Stimulated activated CD4-positive, alpha-beta T cell treated with anti-CD3 and anti-CD28 coated beads, Interleukin-1b, Interleukin-23, amount 100 ng/mL, for 24 hours (primary cell): ENCODE measurements around the gene SLC40A1.

ENCODE experiments used
- DNase-seq, 4 experiments: peaks; one replicate each; pipeline ENCODE4 v3.0.0-alpha.2; 2020; ENCODE audit warnings: low read depth in 4 of 4, low spot score in 1 of 4

Gene SLC40A1

GRCh38 chr2:189569295-189569910 is 11.2 kb downstream of the SLC40A1 start:
- DNase-seq, result no peak

- no peak for DNase-seq
Measured at GRCh38 chr2:189566046-189566445, 14.5 kb downstream of the SLC40A1 start.

DNA sequence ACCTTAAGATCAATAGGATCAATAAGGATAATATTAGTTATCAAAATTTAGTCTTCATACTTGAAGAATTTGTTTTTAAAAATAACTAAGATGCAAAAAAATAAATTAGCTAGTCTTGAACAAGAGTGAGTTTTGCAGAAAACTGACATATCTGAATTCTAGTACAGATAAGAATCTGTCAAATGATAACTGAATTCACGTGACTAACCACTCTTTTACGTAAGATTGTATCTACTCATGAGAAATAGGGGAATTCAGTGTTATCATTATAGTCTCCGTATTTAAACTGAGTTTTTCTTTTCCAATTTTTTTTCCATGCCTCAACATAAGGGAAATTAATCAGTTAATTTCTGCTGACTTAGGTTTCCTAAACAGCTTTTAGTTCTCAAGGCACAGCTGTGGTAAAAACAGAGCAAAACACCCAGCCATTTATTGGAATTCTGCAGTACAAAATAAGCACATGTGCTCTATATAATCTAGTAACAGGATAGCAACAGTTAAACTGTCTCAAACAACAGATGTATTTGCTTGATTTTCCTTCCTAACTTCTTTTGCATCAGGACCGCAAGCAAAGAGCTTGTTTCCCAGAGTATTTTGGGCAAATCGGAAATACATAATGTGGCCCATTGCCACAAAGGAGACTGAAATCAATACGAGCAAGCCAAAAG is 19.1 kb downstream of the SLC40A1 start:
- no peak for DNase-seq

DNA sequence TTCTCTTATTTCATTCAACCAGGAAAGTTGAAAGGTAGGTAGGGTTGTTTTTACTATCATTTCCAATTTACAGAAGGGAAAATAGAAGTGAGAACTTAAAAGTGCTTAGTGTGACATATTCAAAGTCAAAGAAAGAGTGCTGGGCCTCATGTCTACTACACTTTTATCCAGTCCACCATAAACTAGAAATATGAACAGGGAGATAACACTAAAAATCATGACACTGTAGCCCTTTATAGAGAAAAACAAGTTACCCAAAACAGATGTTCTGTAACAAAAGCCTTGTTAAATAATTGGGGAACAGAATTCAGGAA is 20.4 kb downstream of the SLC40A1 start:
- DNase-seq, result no peak

- DNase-seq, result no peak
Measured at GRCh38 chr2:189559579-189560272, 20.9 kb downstream of the SLC40A1 start.

GRCh38 chr2:189558516-189559272 is 21.9 kb downstream of the SLC40A1 start:
- DNase-seq, result no peak

- DNase-seq, result no peak
Measured at GRCh38 chr2:189557373-189557772, 23.2 kb downstream of the SLC40A1 start.

- DNase-seq, result no peak
Measured at GRCh38 chr2:189556526-189556925, 24.1 kb downstream of the SLC40A1 start.

DNA sequence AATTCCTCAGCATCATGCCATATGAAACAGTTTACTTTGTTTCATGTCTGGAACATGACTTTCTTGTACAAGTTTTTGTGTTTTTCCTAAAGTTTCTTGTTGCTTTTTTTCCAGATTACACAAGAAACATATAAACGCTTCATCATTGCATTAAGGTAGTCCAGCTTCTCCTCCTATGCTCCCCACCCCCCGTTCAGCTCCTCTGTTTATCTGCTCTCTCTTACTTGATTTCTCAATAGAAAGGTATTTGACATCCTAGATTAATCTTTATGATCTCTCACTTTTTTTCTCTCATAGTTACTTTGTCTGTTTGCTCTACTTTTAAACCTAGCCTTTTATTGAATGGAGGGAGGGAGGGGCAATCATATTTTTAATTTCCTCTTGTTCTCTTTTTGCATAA is 25.4 kb downstream of the SLC40A1 start:
- no peak for DNase-seq

DNA sequence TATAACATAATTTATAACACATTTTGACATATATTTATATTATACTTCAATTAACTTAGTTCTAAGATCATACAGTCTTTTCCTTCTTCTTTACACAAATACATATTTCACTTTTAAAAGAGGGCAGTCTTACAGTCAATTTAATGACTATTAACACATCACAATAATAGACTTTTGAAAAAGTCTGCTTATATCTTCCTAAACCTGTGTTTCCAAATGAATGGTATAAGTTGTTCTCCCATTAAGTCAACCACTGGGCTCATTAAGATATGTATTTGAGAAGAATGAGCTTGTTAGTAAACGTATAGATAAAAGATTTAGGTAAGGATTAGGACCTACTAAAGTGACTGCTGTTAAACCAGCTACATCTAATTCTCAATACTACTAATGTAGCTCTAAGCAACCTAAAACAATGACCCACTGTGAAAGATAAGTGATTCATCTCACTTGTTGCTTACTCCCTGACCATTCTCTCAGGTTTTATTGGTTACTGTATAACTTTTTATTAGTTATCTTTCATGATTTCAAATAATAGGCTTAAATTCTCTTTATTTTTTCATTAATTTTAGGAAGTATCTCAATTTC is 27.0 kb downstream of the SLC40A1 start:
- DNase-seq, result no peak

DNA sequence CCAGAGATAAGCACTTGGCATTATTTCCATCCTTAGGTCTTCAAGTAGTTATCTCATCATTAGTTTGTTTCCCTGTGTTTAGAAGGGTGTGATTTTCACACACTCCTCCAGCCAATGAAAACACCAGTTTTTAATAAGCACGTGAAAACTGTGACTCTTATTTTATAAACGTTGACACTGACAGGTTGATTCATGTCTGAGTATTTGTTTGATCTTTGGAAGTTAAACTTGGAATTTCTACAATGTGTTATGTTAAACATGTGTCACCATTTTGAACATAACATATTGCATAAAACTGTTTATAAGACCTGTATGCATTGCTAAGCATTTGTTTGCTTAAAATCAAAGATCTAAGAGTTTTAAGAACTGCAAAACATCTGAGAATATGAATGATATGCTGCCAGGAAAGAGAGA is 27.6 kb downstream of the SLC40A1 start:
- DNase-seq, result no peak

DNA sequence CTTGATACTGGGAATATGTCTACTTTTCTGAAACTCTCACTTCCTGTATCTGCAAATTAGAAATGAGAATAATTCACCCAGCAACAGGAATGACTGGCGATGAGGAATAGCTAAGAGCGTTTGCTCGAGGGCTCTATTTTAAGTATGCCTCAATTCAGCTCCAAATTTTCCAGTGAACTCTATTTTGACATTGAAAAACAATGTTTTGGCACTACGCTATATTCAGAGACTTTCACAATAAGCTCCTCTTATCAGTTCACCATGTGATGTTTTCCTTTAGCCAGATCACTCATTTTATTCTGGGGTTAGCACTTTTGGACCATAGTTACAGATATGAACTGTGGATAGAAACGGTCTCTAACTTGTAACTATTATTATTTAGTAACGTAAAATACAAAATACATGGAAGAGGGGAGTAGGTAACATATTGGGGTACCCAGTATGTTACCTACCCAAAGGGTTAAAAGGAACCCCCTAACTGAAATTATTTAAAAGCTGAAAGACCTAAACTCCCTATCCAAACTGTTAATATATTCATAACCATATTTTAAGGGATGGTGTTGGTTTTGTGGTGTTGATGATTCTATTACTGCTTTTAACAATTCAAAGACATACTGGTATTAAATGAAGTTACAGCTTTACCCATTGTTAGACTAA is 28.1 kb downstream of the SLC40A1 start:
- no peak for DNase-seq

DNA sequence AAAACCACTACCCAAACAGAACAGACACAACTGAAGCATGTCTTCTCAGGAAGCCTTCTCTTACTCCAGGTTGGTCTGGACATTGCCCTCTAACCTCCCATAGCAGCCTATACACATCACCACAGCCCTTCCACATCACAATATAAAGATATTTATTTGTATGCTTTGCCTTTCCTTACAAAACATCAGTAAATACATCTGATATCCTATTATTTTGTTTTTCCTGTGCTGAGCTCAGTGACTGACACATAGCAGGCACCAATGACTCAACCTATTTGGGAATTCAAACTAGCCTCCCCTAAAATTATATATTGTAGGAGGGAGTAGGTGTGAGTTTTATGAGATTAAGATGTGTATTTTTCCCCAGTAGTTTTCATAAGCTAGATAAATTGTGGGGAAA is 28.8 kb downstream of the SLC40A1 start:
- no peak for DNase-seq

DNA sequence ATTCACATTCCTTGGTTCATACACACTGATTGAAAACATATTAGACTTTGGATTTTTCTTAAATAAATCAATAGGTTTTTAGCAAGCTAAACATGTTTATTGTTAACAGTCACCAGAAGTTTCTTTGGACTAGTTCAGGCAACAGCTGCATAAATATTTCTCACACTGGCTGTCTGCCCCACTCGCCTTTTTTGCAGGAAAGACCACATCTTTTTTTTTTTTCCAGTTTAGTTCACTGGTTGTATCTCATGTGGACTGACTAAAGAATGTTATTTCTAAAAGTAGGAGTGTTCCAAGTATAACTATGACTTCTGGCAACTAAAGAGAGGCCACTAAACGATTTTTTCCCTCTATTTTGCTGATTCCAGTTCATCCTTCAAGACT is 31.1 kb downstream of the SLC40A1 start:
- no peak for DNase-seq

DNA sequence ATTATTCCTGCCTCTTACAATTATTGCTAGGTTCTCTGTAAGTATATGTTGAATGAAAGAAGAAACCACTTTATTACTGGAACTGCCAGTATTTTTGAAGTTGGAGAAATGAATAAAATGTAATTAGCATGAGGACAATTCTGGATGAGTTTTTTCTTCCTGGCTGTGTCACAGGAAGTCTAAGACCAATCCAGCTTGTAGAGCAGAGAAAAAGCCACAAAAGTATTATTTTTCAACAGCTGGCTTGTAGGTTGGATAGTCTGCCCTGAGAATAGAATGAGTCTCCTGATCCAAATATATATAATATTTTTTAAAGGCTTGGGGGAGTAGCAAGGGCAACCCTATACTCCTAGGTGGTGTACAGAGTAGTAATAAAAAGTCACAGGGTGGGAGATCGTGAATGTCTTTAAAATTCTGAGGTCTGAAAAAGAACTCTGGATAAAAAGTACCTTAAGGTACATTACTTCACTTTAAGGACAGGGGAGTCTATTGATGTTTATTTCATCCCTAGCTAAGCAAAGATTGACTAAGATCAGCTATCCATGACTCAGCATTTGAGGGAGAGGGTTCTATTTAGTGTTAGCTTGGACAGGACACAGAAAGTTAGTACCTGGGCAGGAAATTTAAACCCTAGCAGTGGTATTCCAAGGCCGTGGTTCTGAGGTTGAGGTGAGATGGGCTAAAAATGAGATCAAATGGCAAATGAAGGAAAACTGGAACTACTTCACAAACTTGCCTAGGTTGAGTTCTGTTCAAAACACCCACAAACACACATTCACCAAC is 31.7 kb downstream of the SLC40A1 start:
- no peak for DNase-seq

DNA sequence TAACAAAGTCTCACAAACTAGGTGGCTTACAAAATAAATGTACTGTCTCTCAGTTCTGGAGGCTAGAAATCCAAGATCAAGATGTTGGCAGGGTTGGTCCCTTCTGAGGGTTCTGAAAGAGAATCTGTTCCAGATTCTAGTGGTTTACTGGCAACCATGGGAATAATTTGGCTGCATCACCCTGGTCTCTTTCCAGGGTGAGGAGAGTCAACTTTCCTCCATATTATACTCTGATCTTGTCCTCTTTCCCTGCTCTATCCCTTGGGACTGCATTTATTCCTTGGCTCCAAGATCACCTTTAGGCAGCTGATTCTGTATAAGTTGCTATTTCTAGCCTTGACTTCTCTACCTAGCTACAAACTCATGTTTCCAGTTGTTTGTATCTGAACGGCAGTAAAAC is 35.2 kb downstream of the SLC40A1 start:
- no peak for DNase-seq

GRCh38 chr2:189544318-189545042 is 36.1 kb downstream of the SLC40A1 start:
- no peak for DNase-seq

DNA sequence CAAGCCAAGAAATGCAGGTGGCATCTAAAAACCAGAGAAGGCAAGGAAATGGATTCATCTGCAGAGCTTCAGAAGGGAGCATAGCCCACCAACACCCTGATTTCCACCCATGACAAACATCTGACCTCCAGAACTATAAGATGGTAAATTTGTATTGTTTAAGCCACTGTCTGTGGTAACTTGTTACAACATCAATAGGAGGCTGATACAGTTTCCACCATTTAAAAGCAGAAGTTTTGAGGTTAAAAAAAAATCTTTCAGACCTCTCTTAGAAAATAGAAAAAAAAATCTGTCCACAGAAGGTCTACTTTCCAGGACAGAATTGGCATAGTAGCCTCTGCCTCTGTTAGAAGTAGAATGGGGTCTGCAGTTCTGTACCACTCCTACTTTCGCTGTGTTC is 37.2 kb downstream of the SLC40A1 start:
- DNase-seq, result no peak

DNA sequence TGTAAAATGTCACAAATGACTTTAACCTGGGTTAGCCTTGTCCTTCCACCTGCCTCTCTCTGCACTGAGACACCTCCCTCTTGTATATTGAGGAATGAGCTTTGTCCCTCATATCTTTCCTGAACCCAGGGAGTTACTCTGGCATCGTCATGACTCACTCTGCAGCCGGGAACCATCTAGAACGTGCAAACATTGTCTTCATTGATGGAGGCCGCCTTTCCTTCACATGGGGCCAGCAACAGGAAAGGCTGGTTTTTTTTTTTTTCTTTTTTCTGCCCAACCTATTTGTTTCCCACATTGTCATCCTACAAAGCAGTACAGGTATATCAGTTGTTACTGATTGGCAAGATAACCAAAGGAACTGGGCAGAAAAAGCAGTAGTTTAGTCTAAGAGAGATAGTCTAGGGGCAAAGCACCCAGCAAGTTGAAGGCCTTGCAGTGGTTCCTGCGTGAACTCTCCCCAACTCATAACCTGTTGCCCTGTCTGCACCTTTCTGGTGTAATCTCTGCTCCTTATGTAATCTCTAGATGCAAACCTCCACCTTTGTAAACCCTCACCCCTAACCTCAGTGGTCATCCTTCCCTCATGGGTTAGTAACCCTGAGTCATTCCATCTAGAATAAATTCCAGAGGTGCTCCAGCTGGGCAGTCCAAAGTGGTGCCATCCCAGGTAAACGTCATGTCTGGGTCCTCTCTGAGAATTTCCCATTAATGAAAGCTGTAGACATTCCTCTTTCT is 38.3 kb downstream of the SLC40A1 start:
- DNase-seq, result no peak
